Mucosa of rectum (tissue), 2 donors: ENCODE data around the gene EVX2.

Experiments used
- H3K27ac ChIP-seq, 2 donors: one replicate each; pipeline ENCODE4 v1.7.0; 2013; ENCODE audit warnings: inconsistent platforms in 2 of 2, low read depth in 2 of 2, low read length in 2 of 2
- H3K27me3 ChIP-seq, 2 donors: one replicate each; pipeline ENCODE4 v1.7.0; 2013; ENCODE audit warnings: low read length in 2 of 2; ENCODE audit not compliant: control insufficient read depth in 2 of 2, insufficient read depth in 2 of 2
- H3K36me3 ChIP-seq, 2 donors: one replicate each; pipeline ENCODE4 v1.7.0; 2013; ENCODE audit warnings: low read length in 2 of 2; ENCODE audit not compliant: control insufficient read depth in 2 of 2, insufficient read depth in 2 of 2
- H3K4me1 ChIP-seq, 2 donors: one replicate each; pipeline ENCODE4 v1.7.0; 2013; ENCODE audit warnings: low read length in 2 of 2, mild to moderate bottlenecking in 1 of 2; ENCODE audit not compliant: control insufficient read depth in 2 of 2, insufficient read depth in 2 of 2
- H3K4me3 ChIP-seq, 2 donors: one replicate each; pipeline ENCODE4 v1.7.0; 2013; ENCODE audit warnings: low read length in 2 of 2
- H3K9ac ChIP-seq, 2 donors: one replicate each; pipeline ENCODE4 v1.7.0; 2013; ENCODE audit warnings: low read length in 2 of 2, low read depth in 1 of 2, mild to moderate bottlenecking in 1 of 2
- H3K9me3 ChIP-seq, 2 donors: one replicate each; pipeline ENCODE4 v1.7.0; 2013; ENCODE audit warnings: low read length in 2 of 2; ENCODE audit not compliant: control insufficient read depth in 2 of 2
- donor health status: healthy.
- donor health status: Normal muscosa, but diverticular disease.

The EVX2 gene

DNA sequence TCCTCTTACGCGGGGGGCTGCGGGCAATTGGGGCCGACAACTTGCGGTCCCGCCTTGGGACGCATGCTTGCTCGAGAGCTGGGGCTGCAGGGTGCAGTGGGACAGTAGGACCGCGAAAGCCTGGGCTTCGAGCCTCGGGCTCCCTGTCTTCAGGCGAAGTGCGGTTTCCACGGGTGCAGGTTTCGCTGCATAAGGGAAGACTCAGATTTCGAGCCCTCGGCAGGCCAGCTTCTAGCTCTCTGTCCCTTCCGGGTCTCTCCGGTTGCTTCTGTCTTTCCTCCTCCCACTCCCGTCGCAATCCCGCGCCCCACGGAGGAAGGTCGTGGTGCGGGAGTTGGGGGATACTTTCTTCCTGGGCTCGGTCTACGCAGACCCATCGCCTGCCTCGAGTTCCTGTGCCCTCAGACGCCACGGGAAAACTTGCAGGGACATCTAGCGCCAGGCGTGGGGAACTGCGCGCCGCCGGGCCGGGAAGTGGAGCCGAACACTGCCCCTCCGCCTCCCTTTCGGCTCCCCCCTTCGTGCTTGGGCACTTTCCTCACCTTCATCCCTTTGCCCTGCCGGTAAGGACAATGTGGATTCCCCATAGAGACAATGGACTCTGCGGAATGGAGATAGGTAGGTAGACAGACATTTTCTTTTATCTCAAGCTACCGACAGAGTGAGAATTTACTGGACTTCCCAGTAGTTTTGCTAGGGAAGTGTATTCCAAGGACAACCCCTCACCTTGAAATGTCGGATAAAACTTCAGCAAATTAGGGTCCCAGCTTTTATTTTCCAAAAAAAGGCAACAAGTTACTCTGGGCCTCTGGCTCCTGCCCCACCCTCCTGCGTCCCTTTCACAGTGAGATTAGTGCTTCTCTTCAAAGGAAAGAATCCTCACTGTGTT lies 4.5 kb upstream of the EVX2 start:
- Histone ChIP-seq H3K4me1 (peaks cover 13 to 15% of the 10 kb centered on the region in 2 donors), H3K9ac (no peak overlapping the region), H3K27me3 (peaks cover 79 to 87% of the 10 kb centered on the region in 2 donors), H3K27ac (no peak overlapping the region), H3K36me3 (no peaks in the 10 kb centered on the region), H3K9me3 (no peaks in the 10 kb centered on the region), H3K4me3 (peak overlapping the region; percentile 52 to 59)

DNA sequence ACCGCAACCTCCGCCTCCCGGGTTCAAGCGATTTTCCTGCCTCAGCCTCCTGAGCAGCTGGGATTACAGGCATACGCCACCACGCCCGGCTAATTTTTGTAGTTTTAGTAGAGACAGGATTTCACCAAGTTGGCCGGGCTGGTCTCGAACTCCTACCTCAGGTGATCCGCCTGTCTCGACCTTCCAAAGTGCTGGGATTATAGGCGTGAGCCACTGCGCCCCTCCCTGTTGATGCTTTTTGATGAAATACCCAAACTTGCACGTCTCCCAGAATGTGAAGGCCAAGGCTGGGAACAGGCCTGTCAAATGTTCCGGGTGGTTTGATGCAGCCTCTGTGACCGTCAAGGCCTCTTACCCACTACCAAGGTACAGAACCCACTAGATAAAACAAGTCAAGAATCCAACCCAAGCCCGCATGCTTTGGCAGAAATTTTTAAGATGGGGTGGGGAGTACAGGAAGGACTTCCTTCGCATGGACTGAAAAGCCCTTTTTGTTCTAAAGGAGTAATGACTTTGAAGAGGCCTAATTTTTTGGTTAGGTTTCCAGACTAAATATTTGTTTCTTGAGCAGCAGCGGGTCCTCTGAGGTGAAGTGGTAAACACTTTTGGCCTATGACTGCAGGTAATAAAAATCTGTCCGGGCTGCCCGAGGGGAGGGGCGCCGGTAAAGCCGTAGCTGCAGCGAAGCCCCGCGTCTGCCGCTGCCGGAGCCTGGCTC lies 3.7 kb upstream of the EVX2 start:
- H3K4me1 ChIP-seq = peaks cover 11% of the 10 kb centered on the region in 2 donors
- no peak overlapping the region for H3K9ac ChIP-seq
- H3K36me3 ChIP-seq = no peaks in the 10 kb centered on the region
- H3K4me3 ChIP-seq = peak overlapping the region in 1 of 2 donors; percentile 52
- no peak overlapping the region for H3K27ac ChIP-seq
- no peaks in the 10 kb centered on the region for H3K9me3 ChIP-seq
- peaks cover 85 to 92% of the 10 kb centered on the region in 2 donors for H3K27me3 ChIP-seq

DNA sequence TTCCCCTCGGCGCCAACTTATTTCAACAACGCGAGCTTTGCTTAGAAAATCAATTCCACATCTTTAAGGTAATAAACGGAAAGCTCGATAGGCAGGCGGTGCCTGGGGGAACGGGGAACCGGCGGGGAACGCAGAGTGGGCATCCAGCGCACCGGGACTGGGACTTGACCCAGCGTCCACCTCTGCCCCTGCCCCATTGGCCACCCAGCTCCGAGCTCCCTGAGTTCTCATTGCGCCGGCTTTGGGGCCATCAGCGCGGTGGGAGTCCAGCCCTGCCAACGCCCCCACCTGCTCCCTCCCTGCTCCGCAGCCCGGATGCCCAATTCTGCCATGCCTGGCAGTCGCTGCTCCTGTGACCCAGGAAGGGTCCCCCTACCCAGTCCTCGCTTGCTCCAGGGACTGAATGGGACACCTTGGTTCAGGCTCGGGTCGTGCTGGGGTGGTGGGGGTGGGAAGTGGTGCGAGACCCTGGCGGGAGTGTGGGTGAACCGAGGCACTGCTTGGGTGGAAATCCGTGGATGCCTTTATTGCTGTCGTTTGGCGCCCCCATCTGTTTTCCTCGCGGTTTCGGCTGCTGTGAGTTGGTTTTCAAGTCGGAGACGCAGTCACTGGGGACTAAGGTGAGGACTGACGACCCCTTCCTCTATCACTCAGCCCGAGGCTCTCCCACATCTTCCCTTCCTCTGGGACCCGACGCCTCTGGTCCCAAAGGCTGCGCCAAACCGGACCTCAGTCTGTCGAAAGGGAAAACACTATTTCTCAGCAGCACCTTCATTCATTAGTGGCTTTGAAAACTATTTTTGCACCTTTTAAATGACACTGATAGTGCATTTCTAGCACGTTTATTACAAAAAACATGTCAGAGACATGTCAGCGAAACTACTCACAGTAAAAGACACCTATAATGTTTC lies 2.4 kb upstream of the EVX2 start:
- Histone ChIP-seq H3K9ac (no peak overlapping the region), H3K4me3 (no peak overlapping the region), H3K9me3 (no peaks in the 10 kb centered on the region), H3K4me1 (peaks cover 11 to 13% of the 10 kb centered on the region in 2 donors), H3K27ac (no peak overlapping the region), H3K27me3 (peaks cover 88 to 96% of the 10 kb centered on the region in 2 donors), H3K36me3 (no peaks in the 10 kb centered on the region)

DNA sequence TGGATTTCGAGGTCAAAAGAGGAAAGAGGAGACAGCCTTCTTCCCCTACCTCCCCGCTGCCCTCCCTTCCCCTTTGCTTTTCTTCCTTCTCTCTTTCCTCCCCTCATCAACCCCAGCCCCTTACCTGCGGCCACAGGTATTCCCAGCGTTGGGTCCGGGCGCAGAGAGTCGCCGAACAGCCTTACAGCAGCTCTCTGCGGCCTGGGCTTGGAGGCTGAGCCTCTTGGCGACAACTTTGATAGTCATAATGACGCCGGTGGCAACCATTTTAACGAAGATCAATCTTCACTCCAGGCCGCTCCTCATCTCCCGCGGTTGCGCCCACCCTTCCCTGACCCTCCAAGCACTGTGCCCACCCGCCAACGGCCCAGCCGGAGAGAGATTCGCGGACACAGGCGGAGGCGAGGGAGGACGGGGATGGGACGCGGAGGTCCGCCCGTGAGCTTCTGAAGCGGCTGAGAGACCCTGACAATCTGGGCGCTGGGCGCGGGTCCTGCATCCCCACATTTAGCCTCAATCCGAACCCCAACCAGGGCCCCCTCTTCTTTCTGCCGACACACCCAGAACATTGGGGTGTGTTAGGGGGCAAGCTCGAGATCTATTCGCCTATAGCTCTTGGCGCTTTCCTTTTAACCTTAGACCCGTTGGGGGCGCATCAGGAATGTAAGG lies 1.5 kb upstream of the EVX2 start:
- Histone ChIP-seq H3K4me1 (peaks cover 11 to 13% of the 10 kb centered on the region in 2 donors), H3K9ac (no peak overlapping the region), H3K4me3 (no peak overlapping the region), H3K27me3 (peaks cover 90 to 95% of the 10 kb centered on the region in 2 donors), H3K36me3 (no peaks in the 10 kb centered on the region), H3K9me3 (no peaks in the 10 kb centered on the region), H3K27ac (no peak overlapping the region)

DNA sequence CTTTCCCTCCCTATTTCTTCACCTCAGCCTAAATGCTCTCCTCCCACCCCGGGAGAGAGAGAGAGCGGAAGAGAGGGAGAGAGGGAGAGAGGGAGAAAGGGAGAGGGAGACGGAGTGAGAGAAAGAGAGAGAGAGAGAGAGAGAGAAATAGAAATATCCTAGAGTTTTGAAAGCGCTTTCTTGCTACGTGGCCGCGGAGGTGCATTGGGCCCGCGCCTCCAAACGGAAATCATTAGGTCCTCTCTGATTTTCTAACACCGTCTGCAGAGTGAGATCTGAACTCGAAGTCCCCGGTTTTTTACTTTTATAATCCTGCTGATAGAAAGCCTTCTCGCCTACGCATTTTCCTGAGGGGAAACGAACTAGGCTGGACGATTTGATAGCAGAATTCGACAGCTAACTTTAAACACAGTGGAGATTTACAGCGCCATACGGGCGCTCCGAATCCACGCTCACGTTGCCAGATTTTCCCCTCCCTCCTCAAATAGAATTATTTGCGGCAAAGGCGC lies 903 bp upstream of the EVX2 start:
- no peaks in the 10 kb centered on the region for H3K36me3 ChIP-seq
- no peak overlapping the region for H3K27ac ChIP-seq
- peaks cover 11 to 13% of the 10 kb centered on the region in 2 donors for H3K4me1 ChIP-seq
- no peaks in the 10 kb centered on the region for H3K9me3 ChIP-seq
- no peak overlapping the region for H3K9ac ChIP-seq
- H3K4me3 ChIP-seq = no peak overlapping the region
- peaks cover 88 to 89% of the 10 kb centered on the region in 2 donors for H3K27me3 ChIP-seq

DNA sequence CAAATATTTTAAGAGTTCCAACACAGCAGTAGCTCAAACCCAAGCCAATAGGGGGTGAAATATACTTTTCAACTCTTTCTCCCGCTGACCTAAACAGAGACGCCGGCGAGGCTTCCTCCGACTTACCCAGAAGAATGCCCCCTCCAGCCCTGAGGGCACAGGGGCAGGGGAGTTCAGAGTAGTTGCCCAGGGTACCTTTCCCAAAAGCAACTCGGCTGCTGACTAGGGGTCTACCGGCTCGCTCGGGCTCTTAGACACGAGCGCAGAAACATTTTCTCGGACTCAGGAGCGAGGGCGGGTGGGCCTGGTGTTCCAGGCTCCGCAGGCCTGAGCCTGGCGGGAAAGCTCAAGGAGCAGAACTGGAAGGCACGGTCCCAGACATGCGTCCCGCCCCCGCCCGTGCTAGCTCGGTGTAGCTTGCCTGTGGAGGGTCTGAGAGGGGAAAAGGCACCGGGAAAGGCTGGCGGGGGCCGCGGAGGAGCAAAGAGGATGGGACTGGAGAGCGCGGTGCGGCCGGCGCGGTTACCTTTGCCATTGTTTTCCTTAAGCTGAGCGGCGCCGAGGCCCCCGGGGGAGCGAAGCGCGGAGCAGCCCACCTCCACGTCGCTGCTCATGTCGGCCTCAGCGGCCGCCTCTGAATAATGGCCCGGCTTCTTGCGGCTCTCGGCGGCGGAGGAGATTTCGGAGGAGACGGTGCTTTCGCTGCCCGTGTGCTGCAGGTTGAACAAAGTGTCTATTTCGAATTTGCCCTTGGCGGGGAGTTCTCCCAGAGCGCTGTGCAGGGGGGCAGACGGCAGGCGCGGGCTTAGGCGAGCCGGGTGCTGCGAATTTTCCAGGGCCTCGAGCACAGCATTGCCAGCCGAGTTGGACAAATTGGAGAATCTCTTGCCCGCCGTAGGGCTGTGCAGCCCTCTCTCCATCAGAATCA lies 674 bp downstream of the EVX2 start:
- no peak overlapping the region for H3K4me3 ChIP-seq
- H3K27ac ChIP-seq = no peak overlapping the region
- H3K4me1 ChIP-seq = peaks cover 7 to 11% of the 10 kb centered on the region in 2 donors

DNA sequence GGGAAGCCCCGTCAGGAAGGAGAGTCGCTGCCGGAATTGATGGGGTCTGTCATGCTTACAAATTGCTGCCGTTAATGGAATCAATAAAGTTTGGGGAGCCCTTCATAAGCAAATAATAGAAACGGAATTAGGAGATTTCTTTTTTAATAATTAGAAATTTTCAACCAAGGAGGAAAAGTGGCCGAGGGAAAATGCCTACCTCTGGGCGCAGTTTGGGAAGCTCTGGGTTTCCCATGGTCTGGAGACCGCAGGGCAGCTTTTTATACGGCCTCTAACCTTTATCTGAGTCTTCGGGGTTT lies 1.3 kb downstream of the EVX2 start:
- H3K27me3 ChIP-seq = peaks cover 84 to 90% of the 10 kb centered on the region in 2 donors
- no peak overlapping the region for H3K27ac ChIP-seq
- H3K36me3 ChIP-seq = no peaks in the 10 kb centered on the region
- H3K4me1 ChIP-seq = peaks cover 3 to 7% of the 10 kb centered on the region in 2 donors
- H3K4me3 ChIP-seq = no peak overlapping the region
- no peak overlapping the region for H3K9ac ChIP-seq
- H3K9me3 ChIP-seq = no peaks in the 10 kb centered on the region

More for the DNA sequence above, 674 bp downstream of the EVX2 start:
- Histone ChIP-seq H3K36me3 (no peaks in the 10 kb centered on the region), H3K9me3 (no peaks in the 10 kb centered on the region), H3K9ac (no peak overlapping the region), H3K27me3 (peaks cover 88 to 93% of the 10 kb centered on the region in 2 donors)

DNA sequence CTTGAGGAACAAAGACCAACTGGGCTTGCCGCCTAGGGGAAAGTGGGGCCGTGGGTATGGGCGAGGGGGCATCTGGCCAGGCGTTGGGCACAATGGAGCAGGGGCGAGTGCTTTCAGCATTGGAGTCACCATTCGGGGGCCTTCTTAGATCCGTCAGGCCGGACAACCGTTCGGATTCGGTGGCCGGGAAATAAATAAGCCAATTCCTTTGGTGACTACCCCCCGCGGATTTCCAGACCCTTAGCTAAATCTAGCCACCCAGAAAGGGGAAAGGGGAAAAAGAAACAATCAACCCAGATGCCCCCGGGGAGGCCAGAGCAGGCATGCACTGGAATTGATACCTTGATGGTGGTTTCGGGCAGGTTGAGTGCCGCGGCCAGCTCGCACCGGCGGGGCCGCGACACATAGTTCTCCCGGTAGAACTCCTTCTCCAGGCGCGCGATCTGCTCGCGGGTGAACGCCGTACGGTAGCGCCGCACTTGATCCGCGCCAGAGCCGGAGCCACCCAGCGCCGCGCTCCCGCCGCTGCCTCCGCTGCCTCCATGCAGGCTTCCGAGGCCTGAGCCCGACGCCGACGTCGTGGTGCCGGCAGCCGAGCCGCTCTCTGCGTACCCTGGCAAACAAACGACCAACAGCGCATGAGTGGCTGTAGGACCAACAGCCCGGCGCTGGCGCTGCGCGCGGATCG lies 1.8 kb downstream of the EVX2 start:
- Histone ChIP-seq H3K9ac (no peak overlapping the region), H3K27ac (no peak overlapping the region), H3K4me1 (peaks cover 3 to 7% of the 10 kb centered on the region in 2 donors), H3K27me3 (peaks cover 82 to 90% of the 10 kb centered on the region in 2 donors), H3K36me3 (no peaks in the 10 kb centered on the region), H3K9me3 (no peaks in the 10 kb centered on the region), H3K4me3 (no peak overlapping the region)
